ENCODE measurements around the gene LTBP1. TPM values are rescaled to one million over a fixed set of nuclear protein-coding genes. Genes with fewer than 3 reads are reported as not detected.

LTBP1 gene
- polyA plus RNA-seq, 1 donor (not counting 4 experiments of a cell fraction or from before 2014, with no cell fraction given): 9.2 TPM

- DNase-seq (ENCODE audit: low read depth, low spot score) (no peak), FAIRE-seq (no peak)
- Histone ChIP-seq H3K79me2 (ENCODE audit: control insufficient read depth, insufficient read depth, low read length) (no peaks in the 10 kb centered on the region), H3K27me3 (ENCODE audit: control insufficient read depth, extremely low read depth, insufficient read depth, low read length) (no peaks in the 10 kb centered on the region), H3K4me2 (ENCODE audit: control insufficient read depth, extremely low read depth, insufficient read depth, low read depth, low read length) (no peak overlapping the region), H3K36me3 (ENCODE audit: control insufficient read depth in 2 of 2, extremely low read depth in 1 of 2, insufficient read depth in 2 of 2, low read length in 2 of 2) (no peaks in the 10 kb centered on the region), H4K20me1 (ENCODE audit: control insufficient read depth, extremely low read depth, insufficient read depth, low read length) (no peaks in the 10 kb centered on the region), H2AFZ (ENCODE audit: control insufficient read depth, low read length) (no peak overlapping the region), H3K9ac (ENCODE audit: control insufficient read depth, extremely low read depth, insufficient read depth, low read length) (no peak overlapping the region), H3K4me3 (ENCODE audit: control insufficient read depth in 2 of 3, extremely low read depth in 1 of 3, insufficient read depth in 2 of 3, low read depth in 1 of 3, low read length in 3 of 3) (no peak overlapping the region), H3K9me1 (ENCODE audit: control insufficient read depth, extremely low read depth, insufficient read depth, low read length) (no peaks in the 10 kb centered on the region), H3K9me3 (ENCODE audit: control insufficient read depth, low read depth, low read length) (no peaks in the 10 kb centered on the region), H3K4me1 (ENCODE audit: control insufficient read depth, extremely low read depth, insufficient read depth, low read length) (peaks cover 11% of the 10 kb centered on the region), H3K27ac (ENCODE audit: control insufficient read depth, insufficient read depth, low read length) (no peak overlapping the region)
- dilution Hi-C loops (cut with MboI; ENCODE audit: extremely low pct_ligation_motif_present, low sequenced_read_pairs): no loop called here
- TF ChIP-seq, protein P1, sequence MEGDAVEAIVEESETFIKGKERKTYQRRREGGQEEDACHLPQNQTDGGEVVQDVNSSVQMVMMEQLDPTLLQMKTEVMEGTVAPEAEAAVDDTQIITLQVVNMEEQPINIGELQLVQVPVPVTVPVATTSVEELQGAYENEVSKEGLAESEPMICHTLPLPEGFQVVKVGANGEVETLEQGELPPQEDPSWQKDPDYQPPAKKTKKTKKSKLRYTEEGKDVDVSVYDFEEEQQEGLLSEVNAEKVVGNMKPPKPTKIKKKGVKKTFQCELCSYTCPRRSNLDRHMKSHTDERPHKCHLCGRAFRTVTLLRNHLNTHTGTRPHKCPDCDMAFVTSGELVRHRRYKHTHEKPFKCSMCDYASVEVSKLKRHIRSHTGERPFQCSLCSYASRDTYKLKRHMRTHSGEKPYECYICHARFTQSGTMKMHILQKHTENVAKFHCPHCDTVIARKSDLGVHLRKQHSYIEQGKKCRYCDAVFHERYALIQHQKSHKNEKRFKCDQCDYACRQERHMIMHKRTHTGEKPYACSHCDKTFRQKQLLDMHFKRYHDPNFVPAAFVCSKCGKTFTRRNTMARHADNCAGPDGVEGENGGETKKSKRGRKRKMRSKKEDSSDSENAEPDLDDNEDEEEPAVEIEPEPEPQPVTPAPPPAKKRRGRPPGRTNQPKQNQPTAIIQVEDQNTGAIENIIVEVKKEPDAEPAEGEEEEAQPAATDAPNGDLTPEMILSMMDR (optimal IDR thresholded peaks at IDR 0.05 in 1 of 3, IDR thresholded peaks at IDR 0.05 in 1 of 3, conservative IDR thresholded peaks at IDR 0.05 in 1 of 3; ENCODE audit: extremely low read depth in 1 of 3, insufficient read depth in 2 of 3, low read length in 3 of 3): no peak
- no peak for TF ChIP-seq EZH2 (IDR thresholded peaks at IDR 0.05; ENCODE audit: low read length)
Measured at GRCh38 chr2:33090553-33091134, 143.9 kb downstream of the LTBP1 start.

DNA sequence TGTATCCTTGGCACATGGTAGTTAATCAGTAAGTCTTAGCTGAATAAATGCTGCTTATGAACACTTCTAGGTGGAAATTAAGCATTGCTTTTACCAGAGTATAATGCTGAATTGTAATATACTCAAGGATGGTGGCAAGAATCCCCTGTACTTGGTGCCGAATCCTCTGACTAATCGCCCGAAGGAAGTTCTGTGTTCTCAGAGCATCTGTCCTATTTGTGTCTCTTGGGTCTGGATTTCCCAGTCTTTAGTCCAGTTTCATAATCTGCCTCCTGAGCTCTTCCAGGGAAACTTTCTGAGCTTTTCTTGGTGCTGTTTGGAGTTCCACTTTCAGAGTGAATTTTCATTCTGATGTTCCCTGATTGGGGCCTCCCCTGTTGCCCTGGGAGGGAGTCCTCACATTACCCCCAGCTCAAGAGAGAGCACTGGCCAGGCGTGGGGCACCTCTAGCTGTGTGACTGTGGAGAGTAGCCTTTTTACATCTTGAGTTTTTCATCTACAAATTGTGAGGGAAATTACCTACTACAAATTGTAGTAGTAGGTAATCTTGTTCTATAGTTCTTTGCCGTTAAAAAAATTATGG, 144.9 kb downstream of the LTBP1 start:
- Histone ChIP-seq H3K27me3 (ENCODE audit: control insufficient read depth, extremely low read depth, insufficient read depth, low read length) (no peaks in the 10 kb centered on the region), H3K79me2 (ENCODE audit: control insufficient read depth, insufficient read depth, low read length) (no peaks in the 10 kb centered on the region), H3K4me2 (ENCODE audit: control insufficient read depth, extremely low read depth, insufficient read depth, low read depth, low read length) (no peak overlapping the region), H3K4me1 (ENCODE audit: control insufficient read depth, extremely low read depth, insufficient read depth, low read length) (peaks cover 3% of the 10 kb centered on the region), H3K4me3 (ENCODE audit: control insufficient read depth in 2 of 3, extremely low read depth in 1 of 3, insufficient read depth in 2 of 3, low read depth in 1 of 3, low read length in 3 of 3) (no peak overlapping the region), H2AFZ (ENCODE audit: control insufficient read depth, low read length) (no peak overlapping the region), H3K36me3 (ENCODE audit: control insufficient read depth in 2 of 2, extremely low read depth in 1 of 2, insufficient read depth in 2 of 2, low read length in 2 of 2) (no peaks in the 10 kb centered on the region), H3K9ac (ENCODE audit: control insufficient read depth, extremely low read depth, insufficient read depth, low read length) (no peak overlapping the region), H3K9me3 (ENCODE audit: control insufficient read depth, low read depth, low read length) (peaks cover 2% of the 10 kb centered on the region), H4K20me1 (ENCODE audit: control insufficient read depth, extremely low read depth, insufficient read depth, low read length) (no peaks in the 10 kb centered on the region), H3K9me1 (ENCODE audit: control insufficient read depth, extremely low read depth, insufficient read depth, low read length) (no peaks in the 10 kb centered on the region), H3K27ac (ENCODE audit: control insufficient read depth, insufficient read depth, low read length) (no peak overlapping the region)
- TF ChIP-seq EZH2 (IDR thresholded peaks at IDR 0.05; ENCODE audit: low read length): no peak
- TF ChIP-seq, protein P1 (optimal IDR thresholded peaks at IDR 0.05 in 1 of 3, IDR thresholded peaks at IDR 0.05 in 1 of 3, conservative IDR thresholded peaks at IDR 0.05 in 1 of 3; ENCODE audit: extremely low read depth in 1 of 3, insufficient read depth in 2 of 3, low read length in 3 of 3): no peak
- DNase-seq (ENCODE audit: low read depth, low spot score) (no peak), FAIRE-seq (no peak)
- dilution Hi-C loops (cut with MboI; ENCODE audit: extremely low pct_ligation_motif_present, low sequenced_read_pairs): no loop called here

All from keratinocyte (primary cell).